ENCODE results near the gene ANKRD40CL. TPM values are rescaled to one million over a fixed set of nuclear protein-coding genes. Genes with fewer than 3 reads are reported as not detected.
A peak's percentile ranks its signal among the peaks of the same experiment; 100 is the strongest.
"Not testable (repeated sequence)": the region's sequence is repeated elsewhere in the genome, so short reads cannot be mapped to it uniquely, and the experiment has no call there.

The ANKRD40CL gene
- total RNA-seq, 1 donor from 2014 or later: not detected

- Mint-ChIP-seq H3K4me3 (no peak overlapping the region), H3K9me3 (no peaks in the 10 kb centered on the region), H3K27me3 (peaks cover 2% of the 10 kb centered on the region), H3K4me1 (ENCODE audit: unreplicated experiment) (peaks cover 14% of the 10 kb centered on the region), H3K36me3 (no peaks in the 10 kb centered on the region), H3K27ac (no peak overlapping the region)
- no peak for DNase-seq (ENCODE audit: extremely low spot score, unreplicated experiment)
- no peak for TF ChIP-seq CTCF (conservative IDR thresholded peaks at IDR 0.05)
Measured at GRCh38 chr17:50808413-50808812, 41.1 kb upstream of the ANKRD40CL start.

GRCh38 chr17:50807675-50808074 lies 40.4 kb upstream of the ANKRD40CL start:
- no peak for TF ChIP-seq CTCF (conservative IDR thresholded peaks at IDR 0.05)
- Mint-ChIP-seq H3K9me3 (no peaks in the 10 kb centered on the region), H3K27ac (no peak overlapping the region), H3K4me1 (ENCODE audit: unreplicated experiment) (peaks cover 19% of the 10 kb centered on the region), H3K4me3 (no peak overlapping the region), H3K36me3 (no peaks in the 10 kb centered on the region), H3K27me3 (peaks cover 2% of the 10 kb centered on the region)
- DNase-seq (ENCODE audit: extremely low spot score, unreplicated experiment): no peak

- Mint-ChIP-seq H3K4me3 (no peak overlapping the region), H3K27me3 (peaks cover 2% of the 10 kb centered on the region), H3K36me3 (no peaks in the 10 kb centered on the region), H3K9me3 (no peaks in the 10 kb centered on the region), H3K4me1 (ENCODE audit: unreplicated experiment) (peaks cover 26% of the 10 kb centered on the region), H3K27ac (no peak overlapping the region)
- no peak for DNase-seq (ENCODE audit: extremely low spot score, unreplicated experiment)
- no peak for TF ChIP-seq CTCF (conservative IDR thresholded peaks at IDR 0.05)
Measured at GRCh38 chr17:50807009-50807408, 39.7 kb upstream of the ANKRD40CL start.

- no peak for DNase-seq (ENCODE audit: extremely low spot score, unreplicated experiment)
- peaks cover 24% of the 10 kb centered on the region for H3K4me1 Mint-ChIP-seq (ENCODE audit: unreplicated experiment)
- peak; percentile 27 for TF ChIP-seq CTCF (conservative IDR thresholded peaks at IDR 0.05)
- peaks cover 2% of the 10 kb centered on the region for H3K27me3 Mint-ChIP-seq
- H3K9me3 Mint-ChIP-seq: no peaks in the 10 kb centered on the region
- H3K36me3 Mint-ChIP-seq: no peaks in the 10 kb centered on the region
- no peak overlapping the region for H3K27ac Mint-ChIP-seq
- H3K4me3 Mint-ChIP-seq: no peak overlapping the region
Measured at GRCh38 chr17:50806141-50806643, 38.9 kb upstream of the ANKRD40CL start.

DNA sequence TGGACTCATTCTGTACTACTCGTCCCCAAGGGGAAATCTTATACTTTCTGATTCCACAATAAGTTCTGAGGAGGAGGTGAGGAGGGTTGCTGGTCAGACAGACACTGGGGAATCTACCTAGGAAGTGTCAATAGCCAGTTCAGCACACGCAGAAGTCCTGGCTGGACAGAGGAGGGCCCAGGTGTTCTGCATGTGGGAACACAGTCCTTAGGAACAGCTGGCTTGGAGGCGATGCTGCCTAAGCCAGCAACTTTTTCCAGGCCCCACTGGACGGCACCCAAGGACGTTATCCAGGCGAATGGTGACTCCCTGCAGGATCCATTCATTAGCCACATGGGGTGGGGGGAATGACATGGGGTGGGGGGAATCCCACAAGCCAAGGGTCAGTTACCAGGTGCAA lies 38.2 kb upstream of the ANKRD40CL start:
- no peak for DNase-seq (ENCODE audit: extremely low spot score, unreplicated experiment)
- peaks cover 22% of the 10 kb centered on the region for H3K4me1 Mint-ChIP-seq (ENCODE audit: unreplicated experiment)
- no peak for TF ChIP-seq CTCF (conservative IDR thresholded peaks at IDR 0.05)
- H3K9me3 Mint-ChIP-seq: no peaks in the 10 kb centered on the region
- peaks cover 2% of the 10 kb centered on the region for H3K27me3 Mint-ChIP-seq
- H3K27ac Mint-ChIP-seq: no peak overlapping the region
- no peaks in the 10 kb centered on the region for H3K36me3 Mint-ChIP-seq
- H3K4me3 Mint-ChIP-seq: no peak overlapping the region

DNA sequence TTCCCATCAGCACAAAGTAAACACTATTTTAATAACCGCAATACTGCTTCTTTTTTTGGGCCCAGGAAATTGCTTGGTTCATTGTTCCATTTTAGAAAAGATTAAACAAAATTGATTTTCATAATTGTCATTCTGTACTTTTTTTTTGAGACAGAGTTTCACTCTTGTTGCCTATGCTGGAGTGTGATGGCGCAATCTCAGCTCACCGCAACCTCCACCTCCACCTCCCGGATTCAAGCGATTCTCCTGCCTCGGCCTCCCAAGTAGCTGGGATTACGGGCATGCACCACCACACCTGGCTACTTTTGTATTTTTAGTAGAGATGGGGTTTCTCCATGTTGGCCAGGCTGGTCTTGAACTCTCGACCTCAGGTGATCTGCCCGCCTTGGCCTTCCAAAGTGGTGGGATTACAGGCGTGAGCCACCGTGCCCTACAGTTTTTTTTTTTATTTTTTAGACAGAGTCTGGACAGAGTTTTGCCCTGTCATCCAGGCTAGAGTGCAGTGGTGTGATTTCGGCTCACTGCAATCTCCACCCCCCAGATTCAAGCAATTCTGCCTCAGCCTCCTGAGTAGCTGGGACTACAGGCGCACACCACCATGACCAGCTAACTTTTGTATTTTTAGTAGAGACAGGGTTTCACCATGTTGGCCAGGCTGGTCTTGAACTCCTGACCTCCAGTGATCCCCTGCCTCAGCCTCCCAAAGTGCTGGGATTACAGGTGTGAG lies 37.6 kb upstream of the ANKRD40CL start:
- H3K4me1 Mint-ChIP-seq (ENCODE audit: unreplicated experiment): peaks cover 22% of the 10 kb centered on the region
- DNase-seq (ENCODE audit: extremely low spot score, unreplicated experiment); H3K27ac Mint-ChIP-seq; H3K36me3 Mint-ChIP-seq; H3K4me3 Mint-ChIP-seq; H3K9me3 Mint-ChIP-seq; H3K27me3 Mint-ChIP-seq: not testable (repeated sequence)
